ENCODE results near the gene TRPM4.

DNA sequence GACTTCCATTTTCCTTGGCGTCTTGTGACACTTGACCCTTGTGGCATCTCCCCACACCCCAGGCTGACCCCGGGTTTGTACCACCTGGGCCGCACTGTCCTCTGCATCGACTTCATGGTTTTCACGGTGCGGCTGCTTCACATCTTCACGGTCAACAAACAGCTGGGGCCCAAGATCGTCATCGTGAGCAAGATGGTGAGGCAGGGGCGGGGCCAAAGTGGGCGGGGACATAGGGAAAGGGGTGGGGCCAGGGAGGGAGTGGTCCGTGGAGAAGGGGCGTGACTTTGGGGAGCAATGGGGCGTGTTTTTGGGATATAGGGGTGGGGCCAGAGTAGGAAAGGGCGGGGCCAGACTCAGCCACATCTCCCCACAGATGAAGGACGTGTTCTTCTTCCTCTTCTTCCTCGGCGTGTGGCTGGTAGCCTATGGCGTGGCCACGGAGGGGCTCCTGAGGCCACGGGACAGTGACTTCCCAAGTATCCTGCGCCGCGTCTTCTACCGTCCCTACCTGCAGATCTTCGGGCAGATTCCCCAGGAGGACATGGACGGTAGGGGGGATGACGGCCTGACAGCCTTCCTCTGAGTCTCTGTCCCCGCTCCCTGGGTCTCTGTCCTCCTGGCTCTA, 42.8 kb downstream of the TRPM4 start:
- TF ChIP-seq, protein P1, sequence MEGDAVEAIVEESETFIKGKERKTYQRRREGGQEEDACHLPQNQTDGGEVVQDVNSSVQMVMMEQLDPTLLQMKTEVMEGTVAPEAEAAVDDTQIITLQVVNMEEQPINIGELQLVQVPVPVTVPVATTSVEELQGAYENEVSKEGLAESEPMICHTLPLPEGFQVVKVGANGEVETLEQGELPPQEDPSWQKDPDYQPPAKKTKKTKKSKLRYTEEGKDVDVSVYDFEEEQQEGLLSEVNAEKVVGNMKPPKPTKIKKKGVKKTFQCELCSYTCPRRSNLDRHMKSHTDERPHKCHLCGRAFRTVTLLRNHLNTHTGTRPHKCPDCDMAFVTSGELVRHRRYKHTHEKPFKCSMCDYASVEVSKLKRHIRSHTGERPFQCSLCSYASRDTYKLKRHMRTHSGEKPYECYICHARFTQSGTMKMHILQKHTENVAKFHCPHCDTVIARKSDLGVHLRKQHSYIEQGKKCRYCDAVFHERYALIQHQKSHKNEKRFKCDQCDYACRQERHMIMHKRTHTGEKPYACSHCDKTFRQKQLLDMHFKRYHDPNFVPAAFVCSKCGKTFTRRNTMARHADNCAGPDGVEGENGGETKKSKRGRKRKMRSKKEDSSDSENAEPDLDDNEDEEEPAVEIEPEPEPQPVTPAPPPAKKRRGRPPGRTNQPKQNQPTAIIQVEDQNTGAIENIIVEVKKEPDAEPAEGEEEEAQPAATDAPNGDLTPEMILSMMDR (IDR thresholded peaks at IDR 0.05; ENCODE audit: borderline replicate concordance, extremely low read depth, low read length, poor library complexity, severe bottlenecking): no peak
- TF ChIP-seq EZH2 (IDR thresholded peaks at IDR 0.05; ENCODE audit: borderline replicate concordance, low read depth, low read length, severe bottlenecking): no peak

All from DND-41 (cell line).